GM18951 (cell line): ENCODE data around the gene SH3BP4.

Experiments used
- POLR2A ChIP-seq: IDR thresholded peaks from 4 replicates; pipeline ENCODE4 v1.6.1; 2011; ENCODE audit warnings: mild to moderate bottlenecking; ENCODE audit not compliant: insufficient read length, insufficient read depth; ENCODE audit errors: extremely low read depth
- in situ Hi-C: fragments of 300-500 bp; cut with MboI; formaldehyde crosslinking; loops from one replicate; pipeline ENCODE4 v1.12.0; 2022; ENCODE audit warnings: low sequenced_read_pairs, mixed read lengths, inconsistent platforms; ENCODE audit not compliant: unreplicated experiment

SH3BP4 gene

DNA sequence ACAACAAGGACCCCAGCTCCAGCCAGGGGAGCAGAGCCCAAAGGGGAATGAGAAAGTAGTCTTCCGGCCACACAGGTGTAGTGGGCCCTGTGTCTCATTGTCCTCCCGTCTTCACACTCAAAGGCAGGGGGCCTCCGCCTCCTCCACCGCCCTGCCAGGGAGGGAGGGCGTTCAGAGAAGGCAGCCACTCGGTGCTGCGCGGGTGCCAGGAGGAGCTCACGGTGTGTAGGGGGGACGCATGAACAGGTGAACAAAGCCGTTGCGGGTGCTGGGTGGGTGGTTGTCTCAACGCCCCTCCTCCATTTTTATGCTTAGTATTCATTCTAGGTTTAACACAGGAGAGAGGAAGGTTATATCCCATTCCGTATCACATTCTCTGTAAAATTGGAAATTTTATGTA lies 36.7 kb downstream of the SH3BP4 start:
- in situ Hi-C loops: no loop called here
- no peak for TF ChIP-seq POLR2A

DNA sequence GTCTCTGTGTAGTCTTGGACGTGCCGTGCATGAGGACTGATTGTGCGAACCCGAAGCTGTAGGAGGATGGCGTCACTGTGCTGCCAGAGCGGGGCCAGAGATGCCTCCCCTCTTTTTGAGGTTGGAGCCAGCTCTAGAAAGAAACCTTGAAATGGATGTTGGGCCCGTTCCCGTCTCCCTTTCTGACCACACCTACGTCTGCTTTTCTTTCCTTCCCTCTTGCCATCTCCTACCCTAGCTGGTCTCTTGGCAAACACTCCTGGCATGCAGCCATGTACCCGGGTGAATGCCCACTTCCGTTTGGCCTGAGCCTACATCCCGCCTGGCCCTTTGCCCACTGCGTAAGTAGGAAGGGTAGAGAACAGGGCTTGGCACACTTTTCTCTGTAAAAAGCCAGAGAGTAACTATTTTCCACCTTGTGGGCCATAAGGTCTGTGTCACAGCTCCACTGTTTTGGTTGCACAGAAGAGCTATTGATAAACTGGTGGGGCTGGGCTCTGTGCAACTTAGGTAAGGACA lies 37.4 kb downstream of the SH3BP4 start:
- in situ Hi-C loops: no loop called here
- no peak for TF ChIP-seq POLR2A

DNA sequence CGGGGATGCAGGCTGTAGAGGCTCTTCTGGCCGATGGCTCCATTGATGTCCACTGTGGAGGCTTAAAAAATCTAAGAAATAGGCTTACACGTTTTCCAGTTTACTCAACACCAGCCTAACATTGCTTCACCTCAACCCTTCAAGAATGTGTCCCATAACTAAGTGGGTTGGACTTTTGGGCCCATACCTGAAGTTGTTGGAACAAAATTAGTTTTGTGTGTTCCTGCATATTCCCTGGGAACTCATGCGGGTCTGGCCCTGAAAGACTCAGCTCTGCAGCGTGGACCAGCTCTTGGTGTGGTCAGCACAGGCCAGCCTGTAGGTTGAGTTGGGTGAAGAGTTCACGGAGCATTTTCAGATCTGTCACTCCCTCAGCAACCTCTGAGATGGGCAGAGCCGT lies 38.5 kb downstream of the SH3BP4 start:
- TF ChIP-seq POLR2A: no peak
- in situ Hi-C loops: no loop called here

GRCh38 chr2:234991290-234991689 lies 39.5 kb downstream of the SH3BP4 start:
- TF ChIP-seq POLR2A: no peak

GRCh38 chr2:234991793-234992192 lies 40.0 kb downstream of the SH3BP4 start:
- in situ Hi-C loops: no loop called here
- no peak for TF ChIP-seq POLR2A

More at GRCh38 chr2:234991290-234991689, 39.5 kb downstream of the SH3BP4 start:
- in situ Hi-C loops: no loop called here

- in situ Hi-C loops: no loop called here
- TF ChIP-seq POLR2A: no peak
These were observed 40.4 kb downstream of the SH3BP4 start for GRCh38 chr2:234992196-234992595.

DNA sequence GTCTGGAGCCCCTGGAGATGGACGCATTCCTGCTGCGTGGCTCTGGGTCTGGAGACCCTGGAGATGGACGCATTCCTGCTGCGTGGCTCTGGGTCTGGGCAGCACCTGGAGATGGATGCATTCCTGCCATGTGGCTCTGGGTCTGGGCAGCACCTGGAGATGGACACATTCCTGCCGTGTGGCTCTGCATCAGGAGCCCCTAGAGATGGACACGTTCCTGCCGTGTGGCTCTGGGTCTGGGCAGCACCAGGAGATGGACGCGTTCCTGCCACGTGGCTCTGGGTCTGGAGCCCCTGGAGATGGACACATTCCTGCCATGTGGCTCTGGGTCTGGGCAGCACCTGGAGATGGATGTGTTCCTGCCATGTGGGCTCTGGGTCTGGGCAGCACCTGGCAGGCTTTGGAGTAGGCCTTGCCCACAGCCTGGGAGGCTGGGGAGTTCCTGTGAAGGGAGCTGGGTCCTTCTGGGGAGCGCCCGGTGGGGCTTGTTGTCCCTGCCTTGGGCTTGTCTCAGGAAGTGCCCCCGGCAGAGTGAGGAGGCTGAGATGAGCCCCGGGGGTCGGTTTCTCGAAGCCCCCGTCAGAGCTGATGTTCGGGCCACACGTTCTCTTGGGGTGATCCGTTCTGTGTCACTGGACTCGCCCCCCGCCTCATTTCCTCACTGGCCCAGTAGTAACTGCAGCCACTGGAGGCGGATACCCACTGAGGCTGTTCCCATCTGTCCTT lies 41.0 kb downstream of the SH3BP4 start:
- in situ Hi-C loops: no loop called here
- no peak for TF ChIP-seq POLR2A

- in situ Hi-C loops: no loop called here
- no peak for TF ChIP-seq POLR2A
These were observed 41.7 kb downstream of the SH3BP4 start for GRCh38 chr2:234993541-234993981.

- TF ChIP-seq POLR2A: no peak
- in situ Hi-C loops: no loop called here
These were observed 42.9 kb downstream of the SH3BP4 start for GRCh38 chr2:234994438-234995321.

- in situ Hi-C loops: no loop called here
- no peak for TF ChIP-seq POLR2A
These were observed 43.7 kb downstream of the SH3BP4 start for GRCh38 chr2:234995332-234996068.

DNA sequence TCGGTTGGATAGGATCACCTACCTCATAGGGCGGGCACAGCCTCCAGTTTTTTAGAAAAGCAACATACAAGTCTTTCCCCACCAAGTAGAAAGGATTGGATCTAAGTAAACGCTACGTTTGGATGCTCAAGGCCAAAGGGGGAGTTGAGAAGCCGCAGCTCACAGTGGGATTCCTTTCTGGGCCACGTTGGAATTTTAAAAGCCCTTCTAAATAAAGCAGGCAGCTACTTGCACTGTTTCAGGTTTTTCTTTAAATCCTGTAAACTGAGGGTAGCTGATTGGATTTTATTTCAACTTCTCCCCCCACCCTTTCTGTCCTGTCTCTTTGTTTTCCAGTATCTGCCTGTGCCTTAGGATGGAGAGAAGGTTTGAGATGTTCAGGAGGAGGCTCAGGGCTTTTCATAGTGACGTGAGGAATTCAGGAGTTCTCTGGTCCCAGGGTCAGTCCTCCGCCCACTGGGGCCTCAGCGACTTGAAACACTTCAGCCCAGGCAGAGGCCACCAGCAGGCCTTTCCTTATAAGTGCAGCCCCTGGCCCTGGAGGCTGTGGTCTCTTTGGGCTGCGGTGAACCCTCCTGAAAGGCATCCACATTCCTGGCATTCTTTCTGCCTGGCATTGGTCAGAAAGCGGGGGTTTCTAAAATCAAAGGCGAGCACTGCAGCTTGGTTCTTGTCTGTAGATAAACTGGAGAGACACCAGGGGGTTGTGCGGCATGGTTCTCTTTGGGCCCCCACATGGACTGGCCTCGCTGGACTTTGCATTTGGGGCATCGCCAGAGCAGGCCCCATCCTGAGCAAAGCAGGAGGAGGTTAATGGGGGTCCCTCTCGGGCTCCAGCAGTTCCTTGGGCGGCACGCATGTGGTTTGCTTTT lies 44.5 kb downstream of the SH3BP4 start:
- in situ Hi-C loops: no loop called here
- TF ChIP-seq POLR2A: no peak

- in situ Hi-C loops: no loop called here
- no peak for TF ChIP-seq POLR2A
These were observed 45.1 kb downstream of the SH3BP4 start for GRCh38 chr2:234996941-234997270.
